ENCODE measurements around the gene QSOX2.

Gene QSOX2

DNA sequence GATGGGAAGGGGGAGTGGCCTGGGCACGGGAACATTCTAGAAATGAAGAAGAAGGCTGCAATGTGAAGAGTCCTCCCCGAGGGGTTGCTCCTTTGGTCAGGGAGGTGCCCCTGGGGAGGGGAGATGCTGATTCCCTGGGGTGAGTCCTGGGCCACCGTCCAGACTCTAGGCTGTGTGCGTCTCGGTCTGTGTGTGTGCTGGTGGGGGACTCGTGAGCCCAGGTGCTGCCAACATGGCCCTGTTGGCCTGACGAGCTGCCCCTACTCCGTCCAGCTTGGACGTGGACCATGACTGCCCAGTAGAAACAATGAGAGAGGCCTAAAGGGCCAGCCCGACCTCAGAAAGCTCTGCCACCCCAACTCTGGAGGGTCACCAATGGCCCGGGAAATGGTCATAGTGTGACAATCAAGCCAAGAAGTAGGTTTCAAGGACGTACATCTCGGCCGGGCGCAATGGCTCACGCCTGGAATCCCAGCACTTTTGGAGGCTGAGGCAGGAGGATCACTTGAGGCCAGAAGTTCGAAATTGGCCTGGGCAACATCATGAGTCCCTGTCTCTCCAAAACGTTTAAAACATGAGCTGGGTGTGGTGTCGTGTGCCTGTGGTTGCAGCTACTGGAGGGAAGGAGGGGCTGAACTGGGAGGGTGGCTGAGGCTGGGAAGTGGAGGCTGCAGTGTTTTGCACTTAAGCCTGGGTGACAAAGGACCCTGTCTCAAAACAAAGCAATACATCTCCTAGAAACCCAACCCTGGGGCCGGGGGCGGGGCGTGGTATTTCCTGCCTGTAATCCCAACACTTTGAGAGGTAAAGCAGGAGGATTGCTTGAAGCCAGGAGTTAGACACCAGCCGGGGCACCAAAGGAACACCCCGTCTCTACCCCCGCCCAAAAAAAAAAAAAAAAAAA lies 57.7 kb downstream of the QSOX2 start:
- DNase-seq, result no peak

DNA sequence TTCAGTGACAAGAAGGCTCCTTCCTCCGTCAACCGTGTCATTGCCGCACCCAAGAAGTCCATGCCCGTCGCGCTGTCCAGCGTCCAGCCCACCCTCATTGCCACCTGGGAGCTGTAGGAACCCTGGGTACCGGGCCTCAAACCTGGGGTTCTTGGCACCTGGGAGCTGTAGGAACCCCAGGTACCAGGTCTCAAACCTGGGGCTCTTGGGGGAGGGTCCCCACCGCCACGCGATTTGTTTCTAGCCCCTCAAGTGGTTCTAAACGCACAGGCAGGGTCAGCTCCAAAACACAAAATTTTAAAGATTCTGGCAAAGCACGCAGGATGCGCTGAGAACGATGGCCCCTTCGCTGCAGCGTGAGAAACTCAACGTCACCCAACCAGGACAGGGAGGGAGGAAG lies 58.4 kb downstream of the QSOX2 start:
- DNase-seq, result no peak

DNA sequence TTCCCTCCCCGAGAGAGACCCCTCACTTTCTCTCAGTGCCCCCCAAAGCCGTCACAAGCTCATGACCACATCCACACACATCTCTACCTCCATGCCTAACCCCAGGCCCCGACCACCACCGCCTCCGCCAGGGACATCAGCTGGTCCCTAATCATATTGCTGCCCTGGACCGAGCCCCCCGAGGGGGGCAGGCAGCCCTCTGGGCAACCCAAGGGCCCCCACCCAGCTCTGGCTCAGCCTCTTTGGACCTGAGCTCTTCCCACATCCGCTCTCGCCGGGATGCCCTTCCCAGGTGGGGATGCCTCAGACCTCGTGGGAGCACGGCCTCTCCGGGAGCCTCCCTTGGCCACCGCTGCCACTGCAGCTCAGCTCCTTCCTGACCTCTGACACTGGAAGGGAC lies 59.2 kb downstream of the QSOX2 start:
- no peak for DNase-seq

DNA sequence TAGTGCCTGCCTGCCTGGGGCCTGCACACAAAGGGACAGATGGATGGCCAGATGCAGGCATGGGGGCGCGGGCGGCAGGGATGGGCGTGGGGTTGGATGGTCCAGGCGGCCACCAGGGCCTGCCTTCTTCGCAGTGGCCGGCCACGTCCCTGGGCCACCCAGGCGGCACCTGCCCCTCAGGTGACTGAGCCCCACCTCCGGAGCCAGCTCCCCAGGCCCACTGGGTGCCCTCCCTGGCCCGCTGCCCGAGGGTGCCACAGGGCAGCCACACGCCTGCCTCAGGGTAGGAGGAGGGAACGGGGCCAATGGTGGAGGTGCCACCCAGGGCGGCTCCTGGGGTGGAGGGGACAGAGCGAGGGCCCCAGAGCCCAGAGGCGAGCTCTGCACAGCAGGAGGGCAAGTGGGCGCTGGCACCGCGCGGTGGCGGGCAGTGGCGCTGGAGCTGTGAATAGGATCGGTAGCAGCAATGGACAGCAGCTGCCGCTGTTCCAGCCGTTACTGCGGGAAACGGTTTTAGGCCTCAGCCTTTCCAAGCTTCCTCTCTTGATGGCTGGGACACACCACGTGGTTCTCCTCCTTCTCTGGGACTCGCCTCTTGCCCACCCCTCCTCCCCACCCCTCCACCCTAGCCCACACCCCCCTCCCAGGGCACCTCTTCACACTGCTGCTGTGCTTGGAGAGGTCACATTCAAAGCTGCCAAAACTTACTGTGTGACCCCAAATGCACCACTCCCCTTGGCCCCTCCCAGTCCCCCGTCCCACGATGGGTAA lies 59.8 kb downstream of the QSOX2 start:
- DNase-seq, result no peak

DNA sequence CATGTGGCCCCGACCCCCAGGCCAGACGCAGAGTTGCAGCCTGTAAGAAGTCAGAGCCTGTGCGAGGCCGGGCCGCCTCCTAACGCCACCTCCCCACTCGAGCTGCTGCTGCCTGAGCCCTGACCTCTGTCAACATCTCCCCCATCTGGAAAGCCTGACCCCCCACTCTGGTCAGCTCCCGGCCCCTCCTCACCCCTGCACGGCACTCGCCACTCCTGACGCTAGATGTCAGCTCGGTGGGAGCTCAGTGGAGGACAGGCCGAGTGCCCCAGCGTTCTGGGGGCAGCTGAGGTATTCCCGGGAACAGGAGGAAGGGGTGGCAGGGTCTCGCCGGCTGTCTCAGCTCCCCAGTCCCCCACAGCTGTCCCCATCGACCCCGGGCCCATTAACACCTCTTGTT lies 60.5 kb downstream of the QSOX2 start:
- no peak for DNase-seq

DNA sequence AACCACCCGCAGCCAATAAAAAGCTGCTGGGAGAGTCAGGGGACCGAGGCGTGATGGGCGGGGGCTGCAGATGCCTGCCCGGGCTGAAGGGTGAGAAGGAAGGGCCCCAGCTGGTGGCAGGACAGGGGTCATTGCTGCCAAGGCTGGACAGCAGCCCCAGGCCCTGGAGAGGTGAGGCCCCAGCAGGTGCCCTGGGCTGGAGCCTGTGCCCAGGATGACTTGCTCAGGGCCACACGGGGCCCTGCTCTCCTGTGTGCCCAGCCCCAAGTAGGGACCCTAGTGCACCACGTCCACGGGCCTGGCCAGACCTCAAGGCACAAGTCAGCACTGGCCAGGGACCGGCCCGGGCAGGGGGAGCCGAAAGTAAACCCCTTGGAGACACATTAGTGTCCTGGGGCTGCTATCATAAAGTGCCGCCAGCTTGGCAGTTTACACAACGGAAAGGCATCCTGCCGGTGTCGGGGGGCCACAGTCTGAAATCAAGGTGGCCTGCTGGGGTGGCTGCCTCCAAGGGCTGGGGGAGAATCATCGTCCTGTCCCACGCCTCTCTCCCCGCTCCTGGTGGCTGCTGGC lies 62.7 kb downstream of the QSOX2 start:
- no peak for DNase-seq

DNA sequence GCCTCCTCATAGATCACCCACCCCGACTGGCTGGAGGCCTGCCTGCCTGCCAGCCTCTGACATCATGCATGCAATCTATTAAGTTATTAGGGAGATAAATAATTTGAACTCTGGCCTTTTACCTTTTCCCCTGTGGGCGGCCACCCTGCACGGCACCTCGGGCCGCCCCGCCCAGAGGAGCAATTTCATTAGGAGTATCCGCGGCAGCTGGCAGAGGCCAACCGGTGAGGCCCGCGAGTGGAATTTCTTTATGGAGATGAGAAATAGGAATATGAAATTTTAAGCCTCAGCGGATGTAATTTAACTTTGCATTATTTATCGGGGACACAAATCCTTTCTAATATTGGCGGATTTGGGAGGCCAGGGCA lies 63.2 kb downstream of the QSOX2 start:
- no peak for DNase-seq

DNA sequence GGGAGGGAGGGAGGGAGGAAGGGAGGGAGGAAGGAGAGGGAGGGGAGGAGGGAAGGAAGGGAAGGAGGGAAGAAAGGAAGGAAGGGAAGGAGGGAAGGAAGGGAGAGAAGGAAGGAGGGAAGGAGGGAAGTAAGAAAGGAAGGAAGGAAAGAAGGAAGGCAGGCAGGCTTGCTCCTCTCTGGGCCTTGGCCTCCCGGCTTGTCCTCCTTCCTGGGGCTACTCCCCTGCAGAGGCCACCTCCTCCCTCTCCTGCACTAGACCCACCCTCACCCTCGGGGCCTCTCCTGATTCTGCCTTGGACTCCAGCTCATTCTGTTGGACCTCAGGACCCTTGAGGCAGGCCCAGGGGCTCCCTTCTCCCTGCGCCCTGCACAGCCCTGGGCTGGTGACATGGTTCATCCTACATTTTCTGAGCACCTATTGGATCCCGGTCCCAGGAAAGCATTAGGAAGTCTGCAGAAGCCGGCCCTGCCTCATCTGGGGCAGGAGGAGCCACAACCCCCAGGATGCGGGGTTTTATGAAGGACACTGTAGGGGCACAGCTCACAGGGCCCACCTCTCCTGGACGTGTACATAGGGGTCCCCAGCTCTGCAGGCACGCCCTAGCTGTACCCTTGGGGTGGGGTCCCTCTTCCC lies 63.7 kb downstream of the QSOX2 start:
- no peak for DNase-seq

DNA sequence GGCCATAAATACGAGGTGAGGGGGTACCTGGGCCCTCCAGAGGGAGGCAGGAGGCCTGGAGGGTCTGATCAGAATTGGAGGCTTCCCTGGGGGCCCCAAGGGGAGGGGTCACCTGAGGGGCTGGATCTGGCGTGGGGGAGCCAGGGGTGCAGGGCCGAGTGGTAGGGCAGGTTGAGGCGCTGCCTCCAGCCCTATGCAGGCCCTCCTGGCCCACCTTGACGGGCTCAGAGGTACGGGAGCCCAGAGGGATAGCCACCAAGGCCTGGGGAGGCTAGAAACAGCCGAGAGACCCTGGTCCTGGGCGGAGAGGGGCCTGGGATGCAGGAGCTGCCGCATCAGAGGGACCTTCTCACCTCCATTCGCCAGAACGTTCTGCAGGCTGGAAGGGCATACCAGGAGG lies 65.0 kb downstream of the QSOX2 start:
- no peak for DNase-seq

DNA sequence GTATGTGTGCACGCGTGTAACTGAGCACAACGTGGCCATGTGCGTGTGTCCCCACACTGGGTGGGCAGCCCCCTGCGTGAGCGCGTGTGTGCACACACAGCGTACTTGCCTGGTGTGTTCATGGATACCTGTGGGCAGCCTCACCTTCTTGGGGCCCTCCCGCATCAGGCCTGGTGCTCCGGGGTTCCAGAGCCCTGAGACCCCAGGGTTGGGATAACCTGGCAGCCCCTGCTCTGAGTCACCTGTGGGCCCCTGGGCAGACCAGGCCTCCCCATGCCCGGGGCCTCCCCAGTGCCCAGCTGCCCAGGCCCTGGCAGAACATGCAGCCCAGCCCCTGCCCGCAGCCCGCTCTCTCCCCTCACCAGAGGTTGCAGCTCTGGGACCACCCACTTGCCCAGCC lies 65.9 kb downstream of the QSOX2 start:
- no peak for DNase-seq

DNA sequence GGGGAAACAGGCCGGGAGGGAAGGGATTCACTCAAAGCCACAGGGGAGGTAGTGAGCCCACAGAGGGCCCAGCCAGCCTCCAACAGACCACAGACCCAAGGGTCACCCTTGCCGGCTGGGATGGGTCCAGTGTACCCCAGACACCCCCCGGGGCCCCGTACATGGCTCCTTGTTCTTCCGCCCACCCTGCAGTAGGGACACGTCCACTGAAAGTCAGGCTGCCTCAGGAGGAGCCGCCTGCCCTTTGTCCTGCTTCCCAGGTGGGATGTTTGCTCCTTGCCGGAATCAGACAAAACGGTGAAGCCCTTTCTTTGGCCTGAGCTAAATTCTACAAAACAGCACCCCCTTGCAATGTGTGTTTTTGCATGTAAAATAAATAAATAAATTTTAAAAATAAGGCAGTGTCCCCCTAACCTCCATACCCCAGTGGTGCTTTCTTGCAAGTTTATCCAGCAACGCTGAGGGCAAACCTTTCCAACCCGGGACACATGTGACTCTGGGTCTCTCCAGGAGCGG lies 66.5 kb downstream of the QSOX2 start:
- no peak for DNase-seq

DNA sequence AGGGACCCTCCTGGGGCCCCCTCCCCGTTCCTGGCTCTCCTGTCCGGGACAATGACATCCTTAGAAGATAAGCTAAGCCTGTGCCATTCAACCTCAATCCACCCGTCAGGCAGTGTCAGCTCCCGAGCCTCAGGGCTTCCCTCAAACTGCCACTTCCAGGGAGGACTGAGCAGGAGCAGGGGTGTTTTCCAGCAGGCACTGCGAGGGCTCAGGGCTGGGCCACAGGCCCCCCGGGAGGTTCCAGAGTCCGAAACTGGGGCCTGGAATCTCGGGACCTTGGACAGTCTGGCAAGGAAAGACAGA lies 66.9 kb downstream of the QSOX2 start:
- DNase-seq, result no peak

DNA sequence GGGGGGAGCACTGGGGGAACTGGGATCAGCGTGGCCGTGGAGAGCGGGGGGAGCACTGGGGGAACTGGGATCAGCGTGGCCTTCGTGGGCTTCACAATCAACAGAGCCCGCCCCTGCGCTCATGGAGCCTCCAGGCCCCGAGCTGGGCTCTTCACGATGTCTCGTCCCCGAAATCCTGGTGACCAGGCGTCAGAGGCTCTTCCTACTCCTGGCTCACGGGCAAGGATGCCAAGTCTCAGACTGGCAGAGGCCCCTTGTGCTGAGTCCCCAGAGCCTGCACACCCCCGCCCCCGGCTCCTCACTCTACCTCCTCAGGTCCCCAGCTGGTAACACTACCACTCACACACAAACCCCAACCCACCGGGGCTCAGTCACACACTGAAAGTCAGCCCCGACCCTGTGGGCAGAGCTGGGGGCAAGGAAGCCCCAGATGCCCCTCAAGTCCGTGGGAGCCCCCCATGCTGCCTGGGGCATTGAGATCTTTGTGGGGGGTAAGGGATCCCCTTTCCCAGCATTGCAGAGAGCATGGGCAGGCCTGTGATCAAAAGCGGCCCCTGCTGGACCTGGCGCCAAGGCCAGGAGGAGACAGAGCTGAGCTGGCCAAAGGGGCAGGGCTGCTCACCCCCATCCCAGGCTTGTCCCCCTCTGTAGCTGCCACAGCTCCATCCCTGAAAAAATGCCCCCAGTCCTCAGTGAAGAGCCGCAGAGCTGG lies 67.4 kb downstream of the QSOX2 start:
- no peak for DNase-seq

DNA sequence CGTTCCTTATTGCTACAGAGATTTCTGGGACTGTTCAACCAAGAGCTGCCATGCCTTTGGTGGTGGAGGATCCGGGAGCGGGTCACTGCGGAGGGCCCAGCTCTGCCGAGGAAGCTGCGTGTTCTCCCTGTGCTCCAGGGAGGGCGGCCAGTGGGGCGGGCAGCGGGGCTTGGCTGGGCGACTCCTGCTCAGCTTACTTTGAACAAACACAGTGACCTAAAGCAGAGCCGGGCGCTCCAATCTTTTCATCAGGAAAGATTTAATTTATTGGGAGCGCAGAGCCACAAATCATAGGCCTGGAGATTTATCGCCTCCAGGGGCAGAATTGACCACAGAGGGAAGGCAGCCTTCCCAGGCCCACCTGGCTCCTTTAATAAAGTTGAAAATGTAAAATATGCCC lies 68.4 kb downstream of the QSOX2 start:
- no peak for DNase-seq

DNA sequence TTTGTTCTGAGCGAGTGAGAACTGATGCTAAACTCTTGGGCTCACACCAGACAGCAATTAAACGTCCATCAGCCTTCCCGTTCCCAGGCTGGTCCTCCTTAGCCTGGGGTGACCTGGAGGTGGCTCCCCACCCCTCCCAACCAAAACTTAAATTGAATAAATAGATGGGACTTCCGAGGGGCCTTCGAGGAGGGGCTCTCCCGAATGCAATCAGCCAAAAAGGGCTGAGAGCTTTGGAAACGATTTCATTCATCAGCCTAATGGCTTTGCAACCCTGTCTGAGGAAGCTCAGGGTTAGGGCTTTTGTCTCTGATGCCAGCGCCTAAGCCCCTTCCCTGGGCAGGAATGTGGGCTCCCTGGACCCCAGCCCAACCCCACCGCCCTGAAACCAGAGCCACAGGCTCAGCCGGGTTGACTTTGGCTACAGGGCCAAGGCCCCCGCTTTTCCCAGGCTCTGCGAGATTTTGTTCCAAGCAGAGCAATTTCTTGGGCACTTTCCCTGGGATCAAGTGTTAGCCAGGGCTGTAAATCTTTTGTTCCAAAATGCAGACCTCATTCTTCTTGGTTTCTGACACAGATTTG lies 69.9 kb downstream of the QSOX2 start:
- no peak for DNase-seq

DNA sequence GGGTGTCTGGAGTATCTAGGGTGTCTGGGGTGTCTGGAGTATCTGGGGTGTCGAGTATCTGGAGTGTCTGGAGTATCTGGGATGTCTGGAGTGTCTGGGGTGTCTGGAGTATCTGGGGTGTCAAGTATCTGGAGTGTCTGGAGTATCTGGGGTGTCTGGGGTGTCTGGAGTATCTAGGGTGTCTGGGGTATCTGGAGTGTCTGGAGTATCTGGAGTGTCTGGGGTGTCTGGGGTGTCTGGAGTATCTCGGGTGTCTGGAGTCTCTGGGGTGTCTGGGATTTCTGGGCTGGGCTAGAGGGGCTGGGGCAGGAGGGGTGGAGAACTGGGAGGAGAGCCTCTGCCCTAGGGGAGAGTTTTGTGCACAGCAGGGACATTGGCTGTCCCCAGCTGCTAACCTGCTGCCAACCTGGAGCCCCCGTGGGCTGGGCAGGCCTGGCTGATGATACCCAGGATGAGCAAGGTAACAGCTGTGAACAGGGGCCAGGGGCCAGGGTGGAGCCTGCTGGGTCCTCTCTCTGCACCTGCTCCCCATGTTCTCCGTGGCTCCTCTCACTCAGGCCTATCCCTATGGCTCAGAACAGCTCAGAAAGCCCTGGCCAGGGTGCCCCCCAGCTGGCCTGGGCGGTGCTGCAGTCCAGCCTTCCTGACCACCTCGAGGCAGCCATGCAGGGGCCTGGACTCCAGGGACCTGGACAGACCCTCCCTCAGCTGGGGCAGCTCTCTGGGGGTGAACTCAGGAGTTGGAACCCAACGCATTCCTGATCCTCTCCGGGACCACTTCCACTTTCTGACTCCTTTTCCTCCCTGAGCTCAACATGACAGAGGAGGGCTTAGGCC lies 70.6 kb downstream of the QSOX2 start:
- DNase-seq, result no peak

DNA sequence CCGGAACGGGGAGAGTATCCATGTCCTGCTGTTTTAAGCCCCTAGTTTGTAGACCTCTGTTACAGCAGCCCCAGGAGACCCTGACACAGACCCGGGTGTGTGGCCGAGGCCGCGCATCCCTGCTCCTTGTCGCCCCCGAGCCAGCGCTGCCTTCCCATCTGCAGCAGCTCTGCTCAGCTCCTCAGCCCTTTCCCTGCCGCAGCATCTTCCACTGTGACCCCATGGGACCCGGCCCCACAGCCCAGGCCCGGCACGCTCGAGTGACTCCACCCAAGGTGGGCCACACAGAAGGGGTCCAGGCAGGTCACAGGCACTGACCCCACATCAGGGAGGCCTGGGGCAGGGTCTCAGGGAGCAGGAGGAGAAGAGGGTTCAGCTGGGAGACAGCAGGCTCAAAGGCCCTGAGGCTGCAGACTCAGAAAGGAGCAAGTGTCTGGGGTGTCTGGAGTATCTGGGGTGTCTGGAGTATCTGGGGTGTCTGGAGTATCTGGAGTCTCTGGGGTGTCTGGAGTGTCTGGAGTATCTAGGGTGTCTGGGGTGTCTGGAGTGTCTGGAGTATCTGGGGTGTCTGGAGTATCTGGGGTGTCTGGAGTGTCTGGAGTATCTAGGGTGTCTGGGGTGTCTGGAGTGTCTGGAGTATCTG lies 71.8 kb downstream of the QSOX2 start:
- no peak for DNase-seq

DNA sequence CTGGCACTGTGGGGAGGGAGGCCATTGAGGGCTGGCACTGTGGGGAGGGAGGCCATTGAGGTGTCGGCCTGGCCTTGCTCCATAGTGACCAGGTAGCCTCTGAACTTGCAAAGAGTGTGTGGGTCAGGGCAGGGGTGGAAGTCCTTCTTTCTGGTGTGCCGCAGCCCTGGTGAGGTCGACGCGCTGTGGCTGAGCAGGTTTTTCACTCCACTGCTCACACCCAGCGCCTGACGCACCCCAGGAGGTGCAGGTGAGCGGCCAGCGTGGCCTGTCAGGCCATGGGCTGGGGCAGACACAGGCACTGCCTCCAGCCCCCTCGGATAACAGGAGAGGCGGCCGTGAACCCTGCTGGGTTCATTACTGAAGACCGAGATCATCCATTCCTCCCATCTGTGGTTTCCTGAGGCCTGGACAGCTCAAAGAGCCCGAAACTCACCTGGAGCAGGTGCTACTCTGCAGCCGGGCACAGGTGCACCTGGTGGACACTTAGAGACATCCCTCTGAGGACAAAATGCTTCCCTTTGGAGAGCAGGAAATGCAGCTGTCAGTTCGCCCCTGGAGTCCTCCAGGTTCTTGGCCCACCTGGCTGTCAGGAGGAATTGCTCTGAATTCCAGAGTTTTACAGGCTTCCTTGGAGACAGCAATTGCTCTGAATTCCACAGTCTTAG lies 73.1 kb downstream of the QSOX2 start:
- no peak for DNase-seq

DNA sequence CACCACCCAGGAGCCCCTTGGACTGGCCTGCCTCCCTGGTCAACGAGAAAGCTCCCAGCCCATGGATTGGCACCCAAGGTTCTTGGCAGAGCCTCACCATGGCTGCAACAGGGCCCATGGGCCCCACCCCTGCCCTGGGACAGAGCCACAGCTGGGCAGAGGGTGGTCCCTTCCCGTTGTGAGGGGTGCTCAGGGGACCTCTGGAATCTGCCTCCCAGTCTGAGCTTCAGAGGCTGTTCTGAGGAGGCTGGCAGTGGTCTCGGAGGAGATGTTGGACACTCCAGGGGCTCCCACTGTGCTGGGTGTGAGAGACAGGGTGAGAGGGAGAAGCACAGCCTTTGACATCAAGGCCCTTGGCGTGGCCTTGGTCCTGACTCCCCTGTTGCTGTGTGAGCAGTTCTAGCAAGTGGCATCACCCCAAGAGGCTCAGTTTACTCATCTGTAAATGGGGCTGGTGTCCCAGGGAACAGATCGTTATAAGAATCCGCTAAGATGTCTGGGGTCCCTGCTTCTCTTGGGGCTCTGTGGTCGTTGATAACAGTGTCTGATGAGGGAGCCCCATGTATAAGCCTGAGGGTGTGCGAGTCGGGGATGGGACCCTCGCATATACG lies 73.7 kb downstream of the QSOX2 start:
- DNase-seq, result no peak
